Measurements from ENCODE around the gene PARN.

The PARN gene

DNA sequence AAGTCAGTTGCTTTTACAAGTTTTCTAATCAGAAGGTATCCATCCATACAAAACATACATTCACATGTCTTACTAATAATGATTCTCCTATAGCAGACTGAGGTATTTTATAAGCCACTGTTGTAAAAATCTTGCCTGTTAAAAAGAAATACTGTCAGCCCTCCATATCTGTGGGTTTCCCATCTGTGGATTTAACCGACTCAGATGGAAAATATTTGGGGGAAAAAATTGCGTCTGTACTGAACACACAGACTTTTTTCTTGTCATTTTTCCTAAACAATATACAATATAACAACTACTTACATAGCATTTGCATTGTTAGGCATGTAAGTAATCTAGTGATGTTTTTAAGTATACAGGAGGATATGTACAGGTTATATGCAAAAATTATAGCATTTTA is 90.4 kb downstream of the PARN start:
- peaks cover 77% of the 10 kb centered on the region for H3K36me3 ChIP-seq (ENCODE audit: control insufficient read depth, low read length)
- no peaks in the 10 kb centered on the region for H3K4me1 ChIP-seq (ENCODE audit: control insufficient read depth, low read length)
- no peaks in the 10 kb centered on the region for H3K9me3 ChIP-seq (ENCODE audit: control insufficient read depth, insufficient read depth, low read length)
- no peaks in the 10 kb centered on the region for H3K9me2 ChIP-seq (replicated peaks; ENCODE audit: control insufficient read depth, low read length)
- H3K79me2 ChIP-seq (ENCODE audit: control insufficient read depth, low read length), result peaks cover 62% of the 10 kb centered on the region
- H3K4me2 ChIP-seq (ENCODE audit: low read length), result no peak overlapping the region
- H3K27me3 ChIP-seq (ENCODE audit: control insufficient read depth, low read length), result no peaks in the 10 kb centered on the region
- H3K4me3 ChIP-seq (ENCODE audit: low read length), result no peak overlapping the region
- no peaks in the 10 kb centered on the region for H4K20me1 ChIP-seq (ENCODE audit: control insufficient read depth, insufficient read depth, low read depth, low read length)
- H3K27ac ChIP-seq (ENCODE audit: low read depth, low read length), result no peak overlapping the region
- H3F3A ChIP-seq (ENCODE audit: control insufficient read depth, insufficient read depth), result peaks cover 11% of the 10 kb centered on the region; the same call in 1 of the 2 replicates
- TF ChIP-seq, protein P1, sequence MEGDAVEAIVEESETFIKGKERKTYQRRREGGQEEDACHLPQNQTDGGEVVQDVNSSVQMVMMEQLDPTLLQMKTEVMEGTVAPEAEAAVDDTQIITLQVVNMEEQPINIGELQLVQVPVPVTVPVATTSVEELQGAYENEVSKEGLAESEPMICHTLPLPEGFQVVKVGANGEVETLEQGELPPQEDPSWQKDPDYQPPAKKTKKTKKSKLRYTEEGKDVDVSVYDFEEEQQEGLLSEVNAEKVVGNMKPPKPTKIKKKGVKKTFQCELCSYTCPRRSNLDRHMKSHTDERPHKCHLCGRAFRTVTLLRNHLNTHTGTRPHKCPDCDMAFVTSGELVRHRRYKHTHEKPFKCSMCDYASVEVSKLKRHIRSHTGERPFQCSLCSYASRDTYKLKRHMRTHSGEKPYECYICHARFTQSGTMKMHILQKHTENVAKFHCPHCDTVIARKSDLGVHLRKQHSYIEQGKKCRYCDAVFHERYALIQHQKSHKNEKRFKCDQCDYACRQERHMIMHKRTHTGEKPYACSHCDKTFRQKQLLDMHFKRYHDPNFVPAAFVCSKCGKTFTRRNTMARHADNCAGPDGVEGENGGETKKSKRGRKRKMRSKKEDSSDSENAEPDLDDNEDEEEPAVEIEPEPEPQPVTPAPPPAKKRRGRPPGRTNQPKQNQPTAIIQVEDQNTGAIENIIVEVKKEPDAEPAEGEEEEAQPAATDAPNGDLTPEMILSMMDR (IDR thresholded peaks at IDR 0.05; ENCODE audit: low read depth, low read length, poor library complexity, severe bottlenecking), result no peak
- TF ChIP-seq EZH2phosphoT487 (IDR thresholded peaks at IDR 0.05; ENCODE audit: borderline replicate concordance, low read length), result no peak

DNA sequence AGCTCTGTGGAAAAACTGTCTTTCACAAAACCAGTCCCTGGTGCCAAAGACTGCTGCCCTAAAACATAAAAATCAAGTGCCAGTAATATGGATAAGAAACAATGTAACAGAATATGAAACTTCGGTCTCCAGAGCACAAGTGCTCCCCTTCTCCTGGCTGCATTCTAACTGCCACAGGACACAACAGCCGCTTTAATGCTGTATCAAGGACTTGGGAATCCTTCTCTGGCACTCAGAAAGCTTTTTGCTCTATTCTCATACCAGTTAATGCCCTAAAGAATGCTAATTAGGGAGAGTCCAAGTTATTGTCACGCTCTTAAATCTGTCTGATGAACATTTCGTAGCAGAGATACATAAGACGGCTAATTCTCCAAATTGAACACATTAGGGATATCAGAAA is 90.9 kb downstream of the PARN start:
- Histone ChIP-seq H4K20me1 (ENCODE audit: control insufficient read depth, insufficient read depth, low read depth, low read length) (no peaks in the 10 kb centered on the region), H3K4me3 (ENCODE audit: low read length) (no peak overlapping the region), H3K36me3 (ENCODE audit: control insufficient read depth, low read length) (peaks cover 77% of the 10 kb centered on the region), H3K27ac (ENCODE audit: low read depth, low read length) (no peak overlapping the region), H3K9me2 (replicated peaks; ENCODE audit: control insufficient read depth, low read length) (no peaks in the 10 kb centered on the region), H3K79me2 (ENCODE audit: control insufficient read depth, low read length) (peaks cover 61% of the 10 kb centered on the region), H3K4me2 (ENCODE audit: low read length) (no peak overlapping the region), H3F3A (ENCODE audit: control insufficient read depth, insufficient read depth) (peaks cover 11% of the 10 kb centered on the region; the same call in 1 of the 2 replicates), H3K27me3 (ENCODE audit: control insufficient read depth, low read length) (no peaks in the 10 kb centered on the region), H3K4me1 (ENCODE audit: control insufficient read depth, low read length) (no peaks in the 10 kb centered on the region), H3K9me3 (ENCODE audit: control insufficient read depth, insufficient read depth, low read length) (no peaks in the 10 kb centered on the region)
- TF ChIP-seq, protein P1 (IDR thresholded peaks at IDR 0.05; ENCODE audit: low read depth, low read length, poor library complexity, severe bottlenecking), result no peak
- TF ChIP-seq EZH2phosphoT487 (IDR thresholded peaks at IDR 0.05; ENCODE audit: borderline replicate concordance, low read length), result no peak

DNA sequence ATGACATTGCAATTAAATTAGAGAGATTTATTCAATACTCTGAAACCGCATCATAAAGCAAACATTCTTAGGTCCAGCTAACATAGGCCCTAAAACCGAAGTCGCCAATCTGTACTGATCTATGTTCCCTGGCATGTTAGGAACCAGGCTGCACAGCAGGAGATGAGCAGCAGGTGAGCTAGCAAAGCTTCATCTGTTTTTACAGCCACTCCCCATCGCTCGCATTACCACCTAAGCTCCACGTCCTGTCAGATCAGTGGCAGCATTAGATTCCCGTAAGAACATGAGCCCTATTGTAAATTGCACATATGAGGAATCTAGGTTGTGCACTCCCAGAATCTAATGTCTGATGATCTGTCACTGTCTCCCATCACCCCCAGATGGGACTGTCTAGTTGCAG is 91.5 kb downstream of the PARN start:
- peaks cover 64% of the 10 kb centered on the region for H3K79me2 ChIP-seq (ENCODE audit: control insufficient read depth, low read length)
- TF ChIP-seq EZH2phosphoT487 (IDR thresholded peaks at IDR 0.05; ENCODE audit: borderline replicate concordance, low read length), result no peak
- H3K27me3 ChIP-seq (ENCODE audit: control insufficient read depth, low read length), result no peaks in the 10 kb centered on the region
- no peaks in the 10 kb centered on the region for H3K9me2 ChIP-seq (replicated peaks; ENCODE audit: control insufficient read depth, low read length)
- no peaks in the 10 kb centered on the region for H3K9me3 ChIP-seq (ENCODE audit: control insufficient read depth, insufficient read depth, low read length)
- no peaks in the 10 kb centered on the region for H4K20me1 ChIP-seq (ENCODE audit: control insufficient read depth, insufficient read depth, low read depth, low read length)
- H3K27ac ChIP-seq (ENCODE audit: low read depth, low read length), result no peak overlapping the region
- peaks cover 77% of the 10 kb centered on the region for H3K36me3 ChIP-seq (ENCODE audit: control insufficient read depth, low read length)
- peaks cover 11% of the 10 kb centered on the region; the same call in 1 of the 2 replicates for H3F3A ChIP-seq (ENCODE audit: control insufficient read depth, insufficient read depth)
- H3K4me3 ChIP-seq (ENCODE audit: low read length), result no peak overlapping the region
- H3K4me2 ChIP-seq (ENCODE audit: low read length), result no peak overlapping the region
- no peaks in the 10 kb centered on the region for H3K4me1 ChIP-seq (ENCODE audit: control insufficient read depth, low read length)

DNA sequence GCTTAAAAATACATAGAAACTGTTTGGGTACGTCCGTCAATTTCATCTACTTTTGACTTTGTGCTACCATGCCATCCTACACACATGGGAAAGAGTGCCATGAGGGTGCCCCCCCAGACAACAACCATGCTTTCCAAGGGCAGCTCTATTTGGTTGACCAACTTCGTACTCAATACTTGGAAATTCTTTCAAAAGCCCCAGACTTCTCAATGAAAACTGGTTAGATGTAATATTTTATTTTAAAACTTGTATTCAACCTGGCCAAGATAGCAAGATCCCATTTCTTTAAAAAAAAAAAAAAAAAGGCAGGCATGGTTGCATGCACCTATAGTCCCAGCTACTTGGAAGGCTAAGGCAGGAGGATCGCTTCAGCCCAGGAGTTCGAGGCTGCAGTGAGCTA is 98.4 kb downstream of the PARN start:
- H3K27ac ChIP-seq (ENCODE audit: low read depth, low read length), result no peak overlapping the region
- H3K79me2 ChIP-seq (ENCODE audit: control insufficient read depth, low read length), result peaks cover 45% of the 10 kb centered on the region
- peaks cover 11% of the 10 kb centered on the region; the same call in 1 of the 2 replicates for H3F3A ChIP-seq (ENCODE audit: control insufficient read depth, insufficient read depth)
- no peaks in the 10 kb centered on the region for H3K4me1 ChIP-seq (ENCODE audit: control insufficient read depth, low read length)
- TF ChIP-seq EZH2phosphoT487 (IDR thresholded peaks at IDR 0.05; ENCODE audit: borderline replicate concordance, low read length), result no peak
- TF ChIP-seq, protein P1 (IDR thresholded peaks at IDR 0.05; ENCODE audit: low read depth, low read length, poor library complexity, severe bottlenecking), result no peak
- H3K36me3 ChIP-seq (ENCODE audit: control insufficient read depth, low read length), result peaks cover 62% of the 10 kb centered on the region
- H3K27me3 ChIP-seq (ENCODE audit: control insufficient read depth, low read length), result no peaks in the 10 kb centered on the region
- no peaks in the 10 kb centered on the region; the same call in 1 of the 2 replicates for H4K20me1 ChIP-seq (ENCODE audit: control insufficient read depth, insufficient read depth, low read depth, low read length)
- no peak overlapping the region for H3K4me2 ChIP-seq (ENCODE audit: low read length)
- H3K9me3 ChIP-seq (ENCODE audit: control insufficient read depth, insufficient read depth, low read length), result no peaks in the 10 kb centered on the region
- H3K9me2 ChIP-seq (replicated peaks; ENCODE audit: control insufficient read depth, low read length), result no peaks in the 10 kb centered on the region
- no peak overlapping the region for H3K4me3 ChIP-seq (ENCODE audit: low read length)

Measured in DOHH2 (cell line).